HepG2 (cell line): ENCODE measurements around the gene GRB7. TPM values are rescaled to one million over a fixed set of nuclear protein-coding genes. Genes with fewer than 3 reads are reported as not detected.

Source experiments
- ATAD3A ChIP-seq: sonication (generic); formaldehyde crosslinking; IDR thresholded peaks from 2 replicates; pipeline ENCODE4 v1.4.0; 2020; ENCODE audit warnings: missing genetic modification reagents
- CENPT ChIP-seq: sonication (generic); formaldehyde crosslinking; IDR thresholded peaks from 2 replicates; pipeline ENCODE4 v1.8.0; 2022; ENCODE audit warnings: low read depth, mild to moderate bottlenecking, moderate library complexity, missing genetic modification reagents
- DPF2 ChIP-seq: sonication (generic); formaldehyde crosslinking; IDR thresholded peaks from 2 replicates; pipeline ENCODE4 v1.4.0; 2020; ENCODE audit warnings: mild to moderate bottlenecking, low read depth, missing genetic modification reagents, borderline replicate concordance
- DR1 ChIP-seq: sonication (generic); formaldehyde crosslinking; IDR thresholded peaks from 2 replicates; pipeline ENCODE4 v1.8.0; 2021; ENCODE audit warnings: mild to moderate bottlenecking, missing genetic modification reagents, inconsistent platforms
- ISX ChIP-seq: sonication (generic); formaldehyde crosslinking; conservative IDR thresholded peaks from 2 replicates; pipeline ENCODE4 v1.5.0; 2020; ENCODE audit warnings: missing genetic modification reagents
- JUNB ChIP-seq: sonication (generic); formaldehyde crosslinking; IDR thresholded peaks from 2 replicates; pipeline ENCODE4 v1.8.0; 2022; ENCODE audit warnings: missing genetic modification reagents, mild to moderate bottlenecking, borderline replicate concordance
- KMT2A ChIP-seq: sonication (generic); formaldehyde crosslinking; IDR thresholded peaks from 2 replicates; pipeline ENCODE4 v1.4.0; 2020; ENCODE audit warnings: missing genetic modification reagents
- NR3C1 ChIP-seq: sonication (generic); formaldehyde crosslinking; IDR thresholded peaks from 2 replicates; pipeline ENCODE4 v1.4.0; 2020; ENCODE audit warnings: missing genetic modification reagents
- ZBTB4 ChIP-seq: sonication (generic); formaldehyde crosslinking; IDR thresholded peaks from 2 replicates; pipeline ENCODE4 v1.4.0; 2020; ENCODE audit warnings: missing genetic modification reagents, mild to moderate bottlenecking, borderline replicate concordance
- ZBTB43 ChIP-seq: sonication (generic); formaldehyde crosslinking; conservative IDR thresholded peaks from 2 replicates; pipeline ENCODE4 v1.4.0; 2020; ENCODE audit warnings: missing genetic modification reagents
- ZFP62 ChIP-seq: sonication (generic); formaldehyde crosslinking; IDR thresholded peaks from 2 replicates; pipeline ENCODE4 v1.4.0; 2020; ENCODE audit warnings: missing genetic modification reagents
- ZKSCAN1 ChIP-seq: fragments of 150-350 bp; IDR thresholded peaks from 2 replicates; pipeline ENCODE4 v1.6.1; 2014; ENCODE audit warnings: low read length
- ZNF20 ChIP-seq: sonication (generic); formaldehyde crosslinking; IDR thresholded peaks from 2 replicates; pipeline ENCODE4 v1.4.0; 2020; ENCODE audit warnings: mild to moderate bottlenecking, moderate library complexity, missing genetic modification reagents
- ZNF256 ChIP-seq: sonication (generic); formaldehyde crosslinking; conservative IDR thresholded peaks from 2 replicates; pipeline ENCODE4 v1.4.0; 2020; ENCODE audit warnings: missing genetic modification reagents
- ZNF280D ChIP-seq: sonication (generic); formaldehyde crosslinking; IDR thresholded peaks from 2 replicates; pipeline ENCODE4 v1.5.1; 2020; ENCODE audit warnings: mild to moderate bottlenecking, missing genetic modification reagents
- ZNF33A ChIP-seq: sonication (generic); formaldehyde crosslinking; IDR thresholded peaks from 2 replicates; pipeline ENCODE4 v1.5.1; 2020; ENCODE audit warnings: missing genetic modification reagents, mild to moderate bottlenecking, moderate library complexity, borderline replicate concordance
- ZNF362 ChIP-seq: sonication (generic); formaldehyde crosslinking; IDR thresholded peaks from 2 replicates; pipeline ENCODE4 v1.4.0; 2020; ENCODE audit warnings: missing genetic modification reagents, mild to moderate bottlenecking, borderline replicate concordance
- ZNF496 ChIP-seq: sonication (generic); formaldehyde crosslinking; IDR thresholded peaks from 2 replicates; pipeline ENCODE4 v1.8.1; 2023; ENCODE audit warnings: mild to moderate bottlenecking, moderate library complexity, missing genetic modification reagents; ENCODE audit not compliant: insufficient replicate concordance
- ZNF550 ChIP-seq: sonication (generic); formaldehyde crosslinking; IDR thresholded peaks from 2 replicates; pipeline ENCODE4 v1.4.0; 2020; ENCODE audit warnings: mild to moderate bottlenecking, missing genetic modification reagents, borderline replicate concordance
- ZNF713 ChIP-seq: sonication (generic); formaldehyde crosslinking; IDR thresholded peaks from 2 replicates; pipeline ENCODE4 v1.4.0; 2020; ENCODE audit warnings: mild to moderate bottlenecking, missing genetic modification reagents
- polyA plus RNA-seq, 8 experiments: library from polyadenylated mRNA; depleted of rRNA in 3 of 8; stranded (reverse) in 7 of 8; unstranded in 1 of 8; fragments of >200 nt; fragmentation: Illumina TruSeq in 4 of 8; extraction: Trizol in 4 of 8; gene quantifications; 2 replicates each; pipeline versions ENCODE4 v1.2.1 to v1.2.3, GENCODE V29; 2011 to 2016; ENCODE audit warnings: low read depth in 4 of 8, missing spikeins in 1 of 8, mixed read lengths in 1 of 8; ENCODE audit not compliant: insufficient read depth in 1 of 8
- total RNA-seq, 5 experiments: library from RNA; depleted of rRNA; stranded (reverse); fragments of >200 nt; fragmentation: Illumina TruSeq; extraction: Trizol; gene quantifications; 2 replicates each; pipeline ENCODE4 v1.2.3, GENCODE V29; 2016; ENCODE audit warnings: low read depth in 1 of 5

Gene GRB7
- total and polyA plus RNA-seq, 2 of the 13 experiments (the other 11 are each of a cell fraction or from before 2014, with no cell fraction given) = 60.2 to 77.7 TPM

- TF ChIP-seq ZNF550 (CRISPR knock-in tag) (peak; percentile 43; the same call in 1 of the 2 replicates), NR3C1 (CRISPR knock-in tag) (no peak), ZNF713 (CRISPR knock-in tag) (no peak), ZNF496 (CRISPR knock-in tag) (no peak), JUNB (CRISPR knock-in tag) (no peak), DR1 (CRISPR knock-in tag) (peak; percentile 52; the same call in 1 of the 2 replicates), DPF2 (CRISPR knock-in tag) (peak; percentile 71; the same call in 1 of the 2 replicates), ZNF20 (no peak), ZBTB43 (CRISPR knock-in tag) (no peak; the same call in 1 of the 2 replicates), ISX (CRISPR knock-in tag) (no peak), ZNF33A (0 out of 2 replicates have a peak, but pooled peaks have one; percentile 91), ZNF256 (no peak), ZFP62 (CRISPR knock-in tag) (no peak), ZBTB4 (CRISPR knock-in tag) (no peak), ZKSCAN1 (no peak), KMT2A (CRISPR knock-in tag) (0 out of 2 replicates have a peak, but pooled peaks have one; percentile 14), ZNF280D (peak; percentile 88; the same call in 1 of the 2 replicates), ATAD3A (no peak; the same call in 1 of the 2 replicates), ZNF362 (CRISPR knock-in tag) (0 out of 2 replicates have a peak, but pooled peaks have one; percentile 23), CENPT (no peak)
These were observed 1.5 kb downstream of the GRB7 start (continued) for GRCh38 chr17:39738983-39739884.
